OCI-LY3 (cell line): ENCODE measurements around the gene RND1.

Experiments used
- CTCF ChIP-seq: fragments of 200-600, 300-600 bp; sonication (generic); IDR thresholded peaks from 2 replicates; pipeline ENCODE4 v1.5.1; 2014; ENCODE audit warnings: antibody characterized with exemption, low read length, low read depth
- EZH2phosphoT487 ChIP-seq: fragments of 200-600 bp; shearing (Covaris generic); IDR thresholded peaks from 2 replicates; pipeline ENCODE4 v1.6.1; 2018; ENCODE audit warnings: antibody characterized with exemption, mixed run types, low read depth

- no peak for TF ChIP-seq CTCF
- TF ChIP-seq EZH2phosphoT487, result no peak
These were observed 36.7 kb downstream of the RND1 start for GRCh38 chr12:48828841-48829575.
